ENCODE data around the gene EXOC6. TPM values are rescaled to one million over a fixed set of nuclear protein-coding genes. Genes with fewer than 3 reads are reported as not detected.

EXOC6 gene
- total RNA-seq, 3 donors from 2014 or later (not counting 1 experiment from before 2014, with no cell fraction given) = 12.1 to 18.2 (median 16.1) TPM

- DNase-seq (no peak), ATAC-seq (no peak)
- intact Hi-C loops (cut with micrococcal nuclease) = no loop called here
- 62% methylated on average over 1 of the region's 1 CpG for WGBS (ENCODE audit: insufficient coverage)
- no peaks in the 10 kb centered on the region for H3K4me1 ChIP-seq (ENCODE audit: control insufficient read depth, insufficient read depth, low read length)
- no peak overlapping the region for H3K4me3 Mint-ChIP-seq
- no peaks in the 10 kb centered on the region for H3K36me3 ChIP-seq (ENCODE audit: control insufficient read depth, insufficient read depth, low read length)
- H3K27me3 Mint-ChIP-seq (ENCODE audit: low read depth in 2 of 2) = peaks cover 7 to 15% of the 10 kb centered on the region in 2 donors
- no peaks in the 10 kb centered on the region for H3K36me3 Mint-ChIP-seq
- no peaks in the 10 kb centered on the region for H3K9me3 Mint-ChIP-seq
- H3K27me3 ChIP-seq (ENCODE audit: control insufficient read depth, insufficient read depth, low read length) = no peaks in the 10 kb centered on the region
- H3K4me1 Mint-ChIP-seq = no peaks in the 10 kb centered on the region
- no peak overlapping the region for H3K27ac ChIP-seq (ENCODE audit: low read length)
- no peak overlapping the region for H3K4me3 ChIP-seq (ENCODE audit: low read length)
- TF ChIP-seq, protein P1, sequence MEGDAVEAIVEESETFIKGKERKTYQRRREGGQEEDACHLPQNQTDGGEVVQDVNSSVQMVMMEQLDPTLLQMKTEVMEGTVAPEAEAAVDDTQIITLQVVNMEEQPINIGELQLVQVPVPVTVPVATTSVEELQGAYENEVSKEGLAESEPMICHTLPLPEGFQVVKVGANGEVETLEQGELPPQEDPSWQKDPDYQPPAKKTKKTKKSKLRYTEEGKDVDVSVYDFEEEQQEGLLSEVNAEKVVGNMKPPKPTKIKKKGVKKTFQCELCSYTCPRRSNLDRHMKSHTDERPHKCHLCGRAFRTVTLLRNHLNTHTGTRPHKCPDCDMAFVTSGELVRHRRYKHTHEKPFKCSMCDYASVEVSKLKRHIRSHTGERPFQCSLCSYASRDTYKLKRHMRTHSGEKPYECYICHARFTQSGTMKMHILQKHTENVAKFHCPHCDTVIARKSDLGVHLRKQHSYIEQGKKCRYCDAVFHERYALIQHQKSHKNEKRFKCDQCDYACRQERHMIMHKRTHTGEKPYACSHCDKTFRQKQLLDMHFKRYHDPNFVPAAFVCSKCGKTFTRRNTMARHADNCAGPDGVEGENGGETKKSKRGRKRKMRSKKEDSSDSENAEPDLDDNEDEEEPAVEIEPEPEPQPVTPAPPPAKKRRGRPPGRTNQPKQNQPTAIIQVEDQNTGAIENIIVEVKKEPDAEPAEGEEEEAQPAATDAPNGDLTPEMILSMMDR (IDR thresholded peaks at IDR 0.05) = no peak
- H3K9me3 ChIP-seq (ENCODE audit: control insufficient read depth, insufficient read depth, low read length) = no peaks in the 10 kb centered on the region
- H3K27ac Mint-ChIP-seq = no peak overlapping the region
Measured at GRCh38 chr10:92811986-92812385, 36.3 kb upstream of the EXOC6 start.

DNA sequence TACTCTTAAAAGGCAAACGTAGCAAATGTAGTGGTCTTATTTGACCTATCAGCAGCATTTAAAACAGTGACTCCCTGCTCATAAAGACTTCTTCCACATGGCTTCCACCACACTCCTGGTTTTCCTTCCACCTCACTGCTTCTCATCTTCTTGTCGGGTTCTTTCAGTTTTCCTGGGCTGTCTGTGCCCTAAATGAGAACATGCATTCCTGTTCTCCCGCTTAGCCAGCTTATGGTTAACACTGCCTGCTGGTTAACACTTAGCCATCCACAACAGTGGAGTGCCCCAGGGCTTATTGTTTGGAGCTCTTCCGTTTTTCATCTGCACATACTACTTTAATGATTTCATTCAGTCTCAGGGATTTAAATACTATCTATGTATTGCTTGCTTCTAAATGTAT lies 34.3 kb upstream of the EXOC6 start:
- H3K36me3 ChIP-seq (ENCODE audit: control insufficient read depth, insufficient read depth, low read length) = no peaks in the 10 kb centered on the region
- H3K27me3 ChIP-seq (ENCODE audit: control insufficient read depth, insufficient read depth, low read length) = no peaks in the 10 kb centered on the region
- TF ChIP-seq, protein P1 (IDR thresholded peaks at IDR 0.05) = no peak
- no peaks in the 10 kb centered on the region for H3K9me3 Mint-ChIP-seq
- H3K4me1 ChIP-seq (ENCODE audit: control insufficient read depth, insufficient read depth, low read length) = no peaks in the 10 kb centered on the region
- ATAC-seq (no peak), DNase-seq (no peak)
- no peak overlapping the region for H3K4me3 ChIP-seq (ENCODE audit: low read length)
- no peak overlapping the region for H3K4me3 Mint-ChIP-seq
- no peak overlapping the region for H3K27ac Mint-ChIP-seq
- no peaks in the 10 kb centered on the region for H3K4me1 Mint-ChIP-seq
- H3K36me3 Mint-ChIP-seq = no peaks in the 10 kb centered on the region
- H3K9me3 ChIP-seq (ENCODE audit: control insufficient read depth, insufficient read depth, low read length) = no peaks in the 10 kb centered on the region
- intact Hi-C loops (cut with micrococcal nuclease) = no loop called here
- H3K27ac ChIP-seq (ENCODE audit: low read length) = no peak overlapping the region
- 95% methylated on average over 4 of the region's 4 CpGs for WGBS (ENCODE audit: insufficient coverage)
- H3K27me3 Mint-ChIP-seq (ENCODE audit: low read depth in 2 of 2) = peaks cover under 1 to 14% of the 10 kb centered on the region in 2 donors

GRCh38 chr10:92814790-92815189 lies 33.5 kb upstream of the EXOC6 start:
- Mint-ChIP-seq H3K27ac (no peak overlapping the region), H3K36me3 (no peaks in the 10 kb centered on the region)

GRCh38 chr10:92816091-92816531 lies 32.2 kb upstream of the EXOC6 start:
- Mint-ChIP-seq H3K36me3 (no peaks in the 10 kb centered on the region), H3K9me3 (no peaks in the 10 kb centered on the region), H3K4me3 (no peak overlapping the region), H3K4me1 (no peaks in the 10 kb centered on the region), H3K27ac (no peak overlapping the region), H3K27me3 (ENCODE audit: low read depth in 2 of 2) (peaks cover 0 to 10% of the 10 kb centered on the region in 2 donors)
- H3K27ac ChIP-seq (ENCODE audit: low read length) = no peak overlapping the region
- TF ChIP-seq, protein P1 (IDR thresholded peaks at IDR 0.05) = no peak
- intact Hi-C loops (cut with micrococcal nuclease) = no loop called here
- H3K9me3 ChIP-seq (ENCODE audit: control insufficient read depth, insufficient read depth, low read length) = no peaks in the 10 kb centered on the region
- DNase-seq = no peak
- no peak overlapping the region for H3K4me3 ChIP-seq (ENCODE audit: low read length)
- no peaks in the 10 kb centered on the region for H3K4me1 ChIP-seq (ENCODE audit: control insufficient read depth, insufficient read depth, low read length)
- no peaks in the 10 kb centered on the region for H3K36me3 ChIP-seq (ENCODE audit: control insufficient read depth, insufficient read depth, low read length)
- no CpG with 5 or more reads among the region's 1 CpG for WGBS (ENCODE audit: insufficient coverage)
- ATAC-seq = no peak
- no peaks in the 10 kb centered on the region for H3K27me3 ChIP-seq (ENCODE audit: control insufficient read depth, insufficient read depth, low read length)

More at GRCh38 chr10:92814790-92815189, 33.5 kb upstream of the EXOC6 start:
- Histone ChIP-seq H3K9me3 (ENCODE audit: control insufficient read depth, insufficient read depth, low read length) (no peaks in the 10 kb centered on the region), H3K27ac (ENCODE audit: low read length) (no peak overlapping the region), H3K4me1 (ENCODE audit: control insufficient read depth, insufficient read depth, low read length) (no peaks in the 10 kb centered on the region), H3K4me3 (ENCODE audit: low read length) (no peak overlapping the region), H3K36me3 (ENCODE audit: control insufficient read depth, insufficient read depth, low read length) (no peaks in the 10 kb centered on the region), H3K27me3 (ENCODE audit: control insufficient read depth, insufficient read depth, low read length) (no peaks in the 10 kb centered on the region)
- no peak for ATAC-seq
- DNase-seq = no peak
- WGBS (ENCODE audit: insufficient coverage) = 94% methylated on average over 2 of the region's 2 CpGs
- peaks cover 0 to 11% of the 10 kb centered on the region in 2 donors for H3K27me3 Mint-ChIP-seq (ENCODE audit: low read depth in 2 of 2)
- intact Hi-C loops (cut with micrococcal nuclease) = no loop called here
- no peaks in the 10 kb centered on the region for H3K4me1 Mint-ChIP-seq
- H3K9me3 Mint-ChIP-seq = no peaks in the 10 kb centered on the region
- no peak overlapping the region for H3K4me3 Mint-ChIP-seq
- TF ChIP-seq, protein P1 (IDR thresholded peaks at IDR 0.05) = no peak
